GM21423 (cell line): ENCODE measurements around the gene HMCES.
"Not testable (repeated sequence)": the region's sequence is repeated elsewhere in the genome, so short reads cannot be mapped to it uniquely, and the experiment has no call there.

Experiments used
- ATAC-seq: cut with Tn5 transposase; IDR thresholded peaks from one replicate; pipeline ENCODE4 v1.9.1; 2021; ENCODE audit warnings: mild to moderate bottlenecking, moderate library complexity; ENCODE audit not compliant: unreplicated experiment

Gene HMCES

GRCh38 chr3:129257609-129258008 is 21.1 kb upstream of the HMCES start:
- no peak for ATAC-seq

GRCh38 chr3:129259612-129260477 is 18.8 kb upstream of the HMCES start:
- no peak for ATAC-seq

- no peak for ATAC-seq
These were observed 18.1 kb upstream of the HMCES start for GRCh38 chr3:129260606-129261005.

- ATAC-seq = no peak
These were observed 16.8 kb upstream of the HMCES start for GRCh38 chr3:129261894-129262293.

DNA sequence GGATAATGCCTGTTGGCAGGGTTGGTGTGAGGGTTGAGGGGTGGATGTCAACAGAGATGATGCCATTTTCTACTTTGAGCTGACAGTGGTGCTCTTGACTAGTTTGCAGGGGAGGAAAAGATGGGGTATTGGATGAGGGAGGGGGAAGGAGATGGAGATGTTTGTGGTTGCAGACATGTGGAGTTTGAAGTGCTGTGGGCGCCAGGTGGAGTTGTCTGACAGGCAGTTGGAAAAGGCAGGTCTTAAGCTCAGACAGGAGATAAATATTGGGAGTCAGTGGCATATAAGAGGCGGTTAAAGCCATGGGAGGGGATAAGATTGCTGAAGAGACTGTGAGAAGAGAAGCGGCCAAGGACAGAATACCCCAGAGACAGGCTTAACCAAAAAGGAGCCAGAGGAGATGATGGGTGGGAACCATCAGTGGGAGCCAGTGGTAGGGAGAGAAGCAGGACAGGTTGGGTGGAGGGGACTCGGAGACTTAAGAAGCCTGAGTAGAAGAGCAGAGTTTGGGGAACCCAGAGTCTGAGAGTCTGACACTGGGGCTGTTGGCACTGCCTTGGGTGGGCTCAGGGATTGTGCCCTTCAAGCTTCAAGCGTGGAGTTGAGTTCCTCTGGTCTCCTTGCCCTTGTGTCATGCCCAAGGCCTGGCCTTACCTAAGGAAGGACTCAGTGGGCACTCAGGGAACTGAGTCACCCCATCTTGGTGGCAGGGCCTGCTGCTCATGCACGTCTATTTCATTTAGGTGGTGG is 15.3 kb upstream of the HMCES start:
- ATAC-seq = no peak

DNA sequence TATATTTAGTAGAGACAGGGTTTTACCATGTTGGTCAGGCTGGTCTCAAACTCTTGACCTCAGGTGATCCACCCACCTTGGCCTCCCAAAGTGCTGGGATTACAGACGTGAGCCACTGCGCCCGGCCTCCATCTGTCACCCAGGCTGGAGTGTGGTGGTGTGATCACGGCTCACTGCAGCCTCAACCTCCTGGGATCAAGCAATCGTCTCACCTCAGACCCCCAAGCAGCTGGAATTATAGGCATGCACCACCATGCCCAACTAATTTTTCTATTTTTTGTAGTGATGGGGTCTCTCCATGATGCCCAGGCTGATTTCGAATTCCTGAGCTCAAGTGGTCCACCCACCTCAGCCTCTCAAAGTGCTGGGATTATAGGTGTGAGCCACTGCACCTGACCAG is 13.7 kb upstream of the HMCES start:
- not testable (repeated sequence) for ATAC-seq

DNA sequence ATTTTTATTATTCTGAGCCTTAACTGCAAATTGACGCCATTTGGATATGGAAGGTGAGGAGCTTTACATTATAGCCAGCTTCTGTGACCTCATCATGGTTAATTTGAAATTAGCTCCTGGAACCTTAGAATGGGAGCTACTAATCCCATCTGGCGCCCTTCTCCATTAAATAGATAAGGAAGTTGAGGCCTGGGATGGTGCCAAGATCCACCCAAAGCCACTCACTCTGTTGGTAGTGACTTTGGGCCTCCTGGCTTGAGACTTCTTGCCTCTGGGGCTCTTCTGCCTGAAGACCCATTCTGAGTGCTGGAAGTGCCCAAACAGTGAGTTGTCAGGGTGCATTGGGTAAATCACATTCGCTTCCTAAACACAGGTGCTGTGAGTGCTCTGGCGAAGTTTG is 12.0 kb upstream of the HMCES start:
- ATAC-seq = no peak

GRCh38 chr3:129268396-129268795 is 10.3 kb upstream of the HMCES start:
- ATAC-seq = no peak

DNA sequence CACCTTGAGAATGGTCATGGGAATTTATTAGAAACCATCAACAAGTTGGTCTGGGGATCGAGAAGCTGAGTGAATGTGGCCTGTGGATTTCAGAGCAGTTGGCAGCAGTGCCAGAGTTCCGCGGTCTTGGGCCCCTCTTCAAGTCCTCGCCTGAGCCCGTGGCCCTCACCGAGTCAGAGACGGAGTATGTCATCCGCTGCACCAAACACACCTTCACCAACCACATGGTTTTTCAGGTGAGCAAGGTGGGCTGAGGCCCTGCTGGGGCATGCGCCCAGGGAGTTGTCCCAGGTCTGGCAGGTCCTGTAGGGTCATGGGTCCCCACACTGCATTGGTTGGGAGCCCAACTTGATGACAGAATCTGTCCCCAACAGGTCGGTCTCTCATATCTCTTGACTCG is 7.0 kb upstream of the HMCES start:
- no peak for ATAC-seq

GRCh38 chr3:129276385-129276784 is 2.3 kb upstream of the HMCES start:
- peak; percentile 81 for ATAC-seq

GRCh38 chr3:129277829-129278271 is 820 bp upstream of the HMCES start:
- no peak for ATAC-seq

- no peak for ATAC-seq
These were observed 566 bp downstream of the HMCES start for GRCh38 chr3:129278966-129279906.

GRCh38 chr3:129280183-129280582 is 1.5 kb downstream of the HMCES start:
- no peak for ATAC-seq

DNA sequence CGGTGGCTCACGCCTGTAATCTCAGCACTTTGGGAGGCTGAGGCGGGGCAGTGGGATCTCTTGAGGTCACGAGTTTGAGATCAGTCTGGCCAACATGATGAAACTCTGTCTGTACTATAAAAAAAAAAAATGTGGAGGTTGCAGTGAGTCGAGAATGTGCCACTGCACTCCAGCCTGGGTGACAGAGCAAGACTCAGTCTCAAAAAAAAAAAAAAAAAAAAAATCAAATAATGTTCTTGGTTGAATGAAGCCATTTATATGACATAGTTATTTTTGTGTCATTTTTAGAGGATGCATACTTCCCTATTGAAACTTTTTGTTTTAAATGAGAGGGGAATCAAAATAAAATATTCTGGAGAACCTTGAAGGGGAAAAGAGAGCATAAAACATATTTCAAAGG is 3.1 kb downstream of the HMCES start:
- no peak for ATAC-seq

- peak; percentile 61 for ATAC-seq
These were observed 4.2 kb downstream of the HMCES start for GRCh38 chr3:129282727-129283327.

GRCh38 chr3:129286081-129286480 is 7.4 kb downstream of the HMCES start:
- no peak for ATAC-seq

- ATAC-seq = no peak
These were observed 9.8 kb downstream of the HMCES start for GRCh38 chr3:129288446-129288845.

GRCh38 chr3:129289201-129289921 is 10.7 kb downstream of the HMCES start:
- no peak for ATAC-seq

GRCh38 chr3:129291236-129291886 is 12.7 kb downstream of the HMCES start:
- ATAC-seq = no peak
